GM12878 (cell line): ENCODE data around the gene INHBA. TPM values are rescaled to one million over a fixed set of nuclear protein-coding genes. Genes with fewer than 3 reads are reported as not detected.

Source experiments
- ATAC-seq: fragments of 200-7000 bp; cut with Tn5 transposase; 3 replicates; pipeline ENCODE4 v1.9.1; 2020; ENCODE audit warnings: mild to moderate bottlenecking, moderate library complexity
- BruUV-seq: library from RNA; stranded (reverse); fragments of 400-500 nt; replicated peaks from 2 replicates; lab custom pipeline; 2021; lab: Mats Ljungman, UMichigan
- CTCF ChIA-PET: fragments of 300-600 bp; sonication (Branson Sonifier 250); formaldehyde crosslinking; extraction: SDS; loops from one replicate; lab custom pipeline; 2021; ENCODE audit warnings: inconsistent platforms; lab: Yijun Ruan, JAX
- POLR2A ChIA-PET: fragments of 350-600 bp; formaldehyde crosslinking; extraction: SDS; loops from one replicate; lab custom pipeline; 2021; ENCODE audit warnings: inconsistent platforms; lab: Charles Lee
- RAD21 ChIA-PET: fragments of 300-600 bp; sonication (Branson Sonifier 250); formaldehyde crosslinking; loops from one replicate; lab custom pipeline; 2023; ENCODE audit warnings: antibody characterized with exemption; ENCODE audit not compliant: unreplicated experiment; lab: Charles Lee
- SMC1A ChIA-PET: fragments of 300-600 bp; sonication (Branson Sonifier 250); formaldehyde crosslinking; loops from one replicate; lab custom pipeline; 2023; ENCODE audit not compliant: unreplicated experiment, uncharacterized antibody; lab: Charles Lee
- DNase-seq: peaks from one replicate; pipeline ENCODE4 v3.0.0-alpha.2; 2011; ENCODE audit warnings: low read depth, low spot score
- FAIRE-seq: peaks from 3 replicates; lab custom pipeline; 2011; peaks lifted over from hg19 to GRCh38; lab: Jason Lieb, UNC
- H2AFZ ChIP-seq: 2 replicates; pipeline ENCODE4 v1.6.0; 2011; ENCODE audit warnings: low read depth, low read length, control low read depth; ENCODE audit not compliant: control insufficient read depth
- H3K27ac ChIP-seq: 2 replicates; pipeline ENCODE4 v1.5.1; 2011; ENCODE audit warnings: control low read depth; ENCODE audit not compliant: control insufficient read depth, insufficient read depth
- H3K27me3 ChIP-seq, 2 experiments: replicated peaks in 1 of 2; 2 replicates each; pipeline versions ENCODE4 v1.6.0 to v1.6.1; 2011; ENCODE audit warnings: low read length in 1 of 2; ENCODE audit not compliant: control insufficient read depth in 2 of 2, insufficient read depth in 2 of 2
- H3K36me3 ChIP-seq, 2 experiments: 2 replicates each; pipeline ENCODE4 v1.5.1; 2011; ENCODE audit warnings: low read length in 1 of 2; ENCODE audit not compliant: control insufficient read depth in 2 of 2, insufficient read depth in 2 of 2
- H3K4me1 ChIP-seq: 2 replicates; pipeline ENCODE4 v1.6.1; 2011; ENCODE audit warnings: mild to moderate bottlenecking, low read length, moderate library complexity, mixed read lengths; ENCODE audit not compliant: control insufficient read depth, insufficient read depth
- H3K4me2 ChIP-seq: 2 replicates; pipeline ENCODE4 v1.6.0; 2011; ENCODE audit warnings: control low read depth; ENCODE audit not compliant: control insufficient read depth, insufficient read depth
- H3K4me3 ChIP-seq: fragments of 200-600 bp; sonication (generic); 2 replicates; pipeline ENCODE4 v1.5.1; 2016
- H3K79me2 ChIP-seq: 2 replicates; pipeline ENCODE4 v1.6.0; 2011; ENCODE audit warnings: low read length; ENCODE audit not compliant: control insufficient read depth, insufficient read depth
- H3K9ac ChIP-seq: 2 replicates; pipeline ENCODE4 v1.8.0; 2011; ENCODE audit warnings: low read length, control low read depth, mixed read lengths; ENCODE audit not compliant: control insufficient read depth, insufficient read depth
- H3K9me3 ChIP-seq: replicated peaks from 3 replicates; pipeline ENCODE4 v1.5.1; 2011; ENCODE audit warnings: mild to moderate bottlenecking, low read length; ENCODE audit not compliant: control insufficient read depth, insufficient read depth
- H4K20me1 ChIP-seq: 2 replicates; pipeline ENCODE4 v1.6.0; 2011; ENCODE audit not compliant: control insufficient read depth, insufficient read depth
- CEBPB ChIP-seq, 2 experiments: fragments of 150-350 bp in 1 of 2; IDR thresholded peaks; 2 replicates each; pipeline ENCODE4 v1.6.1; 2012 to 2014; ENCODE audit warnings: low read depth in 2 of 2, low read length in 2 of 2, borderline replicate concordance in 1 of 2, inconsistent platforms in 1 of 2
- ESRRA ChIP-seq: IDR thresholded peaks from 2 replicates; pipeline ENCODE4 v1.6.1; 2012; ENCODE audit warnings: mild to moderate bottlenecking, low read length, improper control_type of control experiment
- IRF5 ChIP-seq: fragments of 450-650 bp; IDR thresholded peaks from 2 replicates; pipeline ENCODE4 v1.6.1; 2017; ENCODE audit warnings: borderline replicate concordance
- KAT2A ChIP-seq: conservative IDR thresholded peaks from 2 replicates; pipeline ENCODE4 v1.6.1; 2011; ENCODE audit warnings: low read depth, low read length; ENCODE audit not compliant: control insufficient read depth
- MEF2A ChIP-seq: IDR thresholded peaks from 2 replicates; pipeline ENCODE4 v1.6.1; 2011; ENCODE audit warnings: low read depth, mild to moderate bottlenecking, low read length, moderate library complexity; ENCODE audit not compliant: insufficient read depth
- MXI1 ChIP-seq: fragments of 150-350 bp; IDR thresholded peaks from 2 replicates; pipeline ENCODE4 v1.6.1; 2011; ENCODE audit warnings: low read depth, mild to moderate bottlenecking, inconsistent platforms, low read length, improper control_type of control experiment
- NR2C1 ChIP-seq: fragments of 450-650 bp; IDR thresholded peaks from 2 replicates; pipeline ENCODE4 v1.6.1; 2017; ENCODE audit warnings: antibody characterized with exemption, mild to moderate bottlenecking, moderate library complexity
- PRDM15 ChIP-seq: fragments of 450-650 bp; formaldehyde crosslinking; IDR thresholded peaks from 2 replicates; pipeline ENCODE4 v1.4.0; 2020; ENCODE audit warnings: mild to moderate bottlenecking, moderate library complexity
- RBBP5 ChIP-seq: fragments of 200-600 bp; sonication (generic); conservative IDR thresholded peaks from 2 replicates; pipeline ENCODE4 v1.6.1; 2016
- SIN3A ChIP-seq: IDR thresholded peaks from 2 replicates; pipeline ENCODE4 v1.6.1; 2012; ENCODE audit warnings: low read depth, low read length, improper control_type of control experiment
- SKIL ChIP-seq: fragments of 450-650 bp; IDR thresholded peaks from 2 replicates; pipeline ENCODE4 v1.6.1; 2017; ENCODE audit warnings: mild to moderate bottlenecking, low read depth, inconsistent platforms; ENCODE audit not compliant: poor library complexity, severe bottlenecking
- SMAD1 ChIP-seq: fragments of 450-650 bp; IDR thresholded peaks from 2 replicates; pipeline ENCODE4 v1.6.1; 2018; ENCODE audit warnings: mild to moderate bottlenecking, low read depth; ENCODE audit not compliant: partially characterized antibody
- TCF3 ChIP-seq: IDR thresholded peaks from 2 replicates; pipeline ENCODE4 v1.6.1; 2012; ENCODE audit warnings: low read depth, mild to moderate bottlenecking, low read length, borderline replicate concordance; ENCODE audit not compliant: insufficient read depth
- ZNF274 ChIP-seq: IDR thresholded peaks from one replicate; pipeline ENCODE4 v1.8.0; 2011; ENCODE audit not compliant: insufficient read length, insufficient read depth
- WGBS: methylation state at CpG from one replicate; pipeline ENCODE4 v1.1.6; 2016; ENCODE audit warnings: low lambda C conversion rate; ENCODE audit not compliant: insufficient replicate concordance, insufficient coverage; ENCODE audit errors: missing lambda C conversion rate; 5-methylcytosine and 5-hydroxymethylcytosine counted together
- in situ Hi-C: fragments of 300-500 bp; cut with MboI; formaldehyde crosslinking; loops from 9 replicates; pipeline ENCODE4 v1.14.3; 2018; ENCODE audit warnings: mixed read lengths
- intact Hi-C: fragments of 100-400 bp; cut with micrococcal nuclease; formaldehyde crosslinking; loops from one replicate; pipeline ENCODE4 v1.14.2; 2022; ENCODE audit not compliant: unreplicated experiment
- polyA plus RNA-seq, 11 experiments: library from polyadenylated mRNA; depleted of rRNA in 4 of 11; unstranded in 6 of 11; stranded (reverse) in 5 of 11; fragments of >200 nt; fragmentation: Nextera tagmentation in 4 of 11; fragmentation: Illumina TruSeq in 1 of 11; extraction: Ambion mirVana in 4 of 11; extraction: Trizol in 1 of 11; gene quantifications; 1 replicate in 1 of 11; 2 replicates in 10 of 11; pipeline versions ENCODE4 v1.2.1 to v1.2.3, GENCODE V29; 2011 to 2016; ENCODE audit warnings: inconsistent platforms in 2 of 11, missing spikeins in 2 of 11, low read depth in 1 of 11
- total RNA-seq, 4 experiments: library from RNA; depleted of rRNA in 3 of 4; stranded (reverse); fragments of >200 nt in 3 of 4; fragmentation: Illumina TruSeq in 1 of 4; extraction: Trizol in 1 of 4; gene quantifications; 2 replicates each; pipeline versions ENCODE4 v1.2.1 to v1.2.3, GENCODE V29; 2013 to 2021

INHBA gene
- total and polyA plus RNA-seq, 10 of the 15 experiments (the other 5 are each of a cell fraction or from before 2014, with no cell fraction given): 0.04 to 0.05 (median 0.05) TPM; not detected in 6

GRCh38 chr7:41694495-41694894 lies 8.4 kb downstream of the INHBA start:
- intact Hi-C loops (loop anchor here (10.0 kb wide), 4 partner anchors 220 to 860 kb away; no protein-coding TSS in a partner anchor), in situ Hi-C loops (loop anchor here (10.0 kb wide), 1 partner anchor 690 kb away; no protein-coding TSS in a partner anchor)
- Histone ChIP-seq H2AFZ (no peak overlapping the region), H3K4me1 (no peaks in the 10 kb centered on the region), H3K9me3 (no peaks in the 10 kb centered on the region; the same call in 2 of the 3 replicates), H3K4me3 (no peak overlapping the region), H4K20me1 (no peaks in the 10 kb centered on the region), H3K36me3 (no peaks in the 10 kb centered on the region), H3K4me2 (no peak overlapping the region), H3K79me2 (no peaks in the 10 kb centered on the region), H3K27me3 (0 out of 4 replicates have a peak, but pooled peaks cover 0 to under 1% of the 10 kb centered on the region in 2 experiments), H3K9ac (no peak overlapping the region), H3K27ac (no peak overlapping the region)
- ChIA-PET CTCF (interaction anchor here (1.1 to 5.5 kb wide), 5 partner anchors 11 to 691 kb away, joined by 3 to 56 read pairs (median 14); partner anchors contain the start of gene INHBA), POLR2A (interaction anchor here (0.7 kb wide), 1 partner anchor 9 kb away, joined by 3 read pairs; no protein-coding TSS in a partner anchor), SMC1A (interaction anchor here (0.6 to 3.0 kb wide), 7 partner anchors 10 to 932 kb away, joined by 3 to 21 read pairs (median 3); partner anchors contain the start of gene INHBA), RAD21 (interaction anchor here (1.4 to 2.4 kb wide), 3 partner anchors 9 to 648 kb away, joined by 5 to 8 read pairs (median 8); partner anchors contain the start of gene INHBA)
- ATAC-seq: peak; percentile 22; the same call in 2 of the 3 replicates
- FAIRE-seq: no peak
- no peak for DNase-seq
- BruUV-seq: no TSS peak
- TF ChIP-seq ESRRA: no peak
- no peak for TF ChIP-seq ZNF274
- no peak for TF ChIP-seq TCF3
- TF ChIP-seq IRF5: no peak
- no peak for TF ChIP-seq NR2C1
- no peak for TF ChIP-seq PRDM15 (CRISPR knock-in tag)
- no peak for TF ChIP-seq SIN3A
- no peak for TF ChIP-seq MEF2A
- TF ChIP-seq KAT2A: no peak
- no peak for TF ChIP-seq SKIL
- no peak for TF ChIP-seq MXI1
- no peak for TF ChIP-seq CEBPB (IDR thresholded peaks at IDR 0.05; ENCODE audit: borderline replicate concordance in 1 of 2, low read depth in 2 of 2, low read length in 2 of 2)
- no peak for TF ChIP-seq RBBP5
- TF ChIP-seq SMAD1: no peak
- under 1% methylated on average over 6 of the region's 6 CpGs for WGBS
